Loucy (cell line): ENCODE results near the gene RECQL5.

Experiments
- EZH2phosphoT487 ChIP-seq: fragments of 200-600 bp; IDR thresholded peaks from 2 replicates; pipeline ENCODE4 v1.6.1; 2018; ENCODE audit warnings: antibody characterized with exemption, mild to moderate bottlenecking, moderate library complexity, borderline replicate concordance
- TF ChIP-seq, protein P1 (sequence below): fragments of 200-600 bp; sonication (generic); conservative IDR thresholded peaks from 2 replicates; pipeline ENCODE4 v1.5.1; 2014; ENCODE audit warnings: mild to moderate bottlenecking, antibody characterized with exemption, low read length

- TF ChIP-seq, protein P1, sequence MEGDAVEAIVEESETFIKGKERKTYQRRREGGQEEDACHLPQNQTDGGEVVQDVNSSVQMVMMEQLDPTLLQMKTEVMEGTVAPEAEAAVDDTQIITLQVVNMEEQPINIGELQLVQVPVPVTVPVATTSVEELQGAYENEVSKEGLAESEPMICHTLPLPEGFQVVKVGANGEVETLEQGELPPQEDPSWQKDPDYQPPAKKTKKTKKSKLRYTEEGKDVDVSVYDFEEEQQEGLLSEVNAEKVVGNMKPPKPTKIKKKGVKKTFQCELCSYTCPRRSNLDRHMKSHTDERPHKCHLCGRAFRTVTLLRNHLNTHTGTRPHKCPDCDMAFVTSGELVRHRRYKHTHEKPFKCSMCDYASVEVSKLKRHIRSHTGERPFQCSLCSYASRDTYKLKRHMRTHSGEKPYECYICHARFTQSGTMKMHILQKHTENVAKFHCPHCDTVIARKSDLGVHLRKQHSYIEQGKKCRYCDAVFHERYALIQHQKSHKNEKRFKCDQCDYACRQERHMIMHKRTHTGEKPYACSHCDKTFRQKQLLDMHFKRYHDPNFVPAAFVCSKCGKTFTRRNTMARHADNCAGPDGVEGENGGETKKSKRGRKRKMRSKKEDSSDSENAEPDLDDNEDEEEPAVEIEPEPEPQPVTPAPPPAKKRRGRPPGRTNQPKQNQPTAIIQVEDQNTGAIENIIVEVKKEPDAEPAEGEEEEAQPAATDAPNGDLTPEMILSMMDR, result no peak
- TF ChIP-seq EZH2phosphoT487, result no peak
Measured at GRCh38 chr17:75638893-75639292, 28.1 kb downstream of the RECQL5 start.
